Cerebellar nuclear complex (tissue), 1 donor: ENCODE results near the gene EMC6.

ENCODE experiments used
- DNase-seq, 2 experiments: peaks; one replicate each; lab custom pipeline; 2025; lab: John Stamatoyannopoulos, UW

EMC6 gene

DNA sequence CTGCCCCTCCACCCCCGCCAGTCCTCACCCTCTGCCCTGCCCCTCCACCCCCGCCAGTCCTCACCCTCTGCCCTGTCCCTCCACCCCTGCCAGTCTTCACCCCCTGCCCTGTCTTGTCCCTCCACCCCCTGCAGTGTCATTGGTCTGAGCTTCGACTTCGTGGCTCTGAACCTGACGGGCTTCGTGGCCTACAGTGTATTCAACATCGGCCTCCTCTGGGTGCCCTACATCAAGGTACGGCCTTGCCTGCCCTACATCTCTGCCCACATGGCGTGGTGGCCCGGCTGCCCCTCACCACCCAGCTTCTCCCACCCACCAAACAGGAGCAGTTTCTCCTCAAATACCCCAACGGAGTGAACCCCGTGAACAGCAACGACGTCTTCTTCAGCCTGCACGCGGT, 12.3 kb upstream of the EMC6 start:
- DNase-seq, result no peak

- DNase-seq, result no peak
Measured at GRCh38 chr17:3656755-3657587, 11.6 kb upstream of the EMC6 start.

DNA sequence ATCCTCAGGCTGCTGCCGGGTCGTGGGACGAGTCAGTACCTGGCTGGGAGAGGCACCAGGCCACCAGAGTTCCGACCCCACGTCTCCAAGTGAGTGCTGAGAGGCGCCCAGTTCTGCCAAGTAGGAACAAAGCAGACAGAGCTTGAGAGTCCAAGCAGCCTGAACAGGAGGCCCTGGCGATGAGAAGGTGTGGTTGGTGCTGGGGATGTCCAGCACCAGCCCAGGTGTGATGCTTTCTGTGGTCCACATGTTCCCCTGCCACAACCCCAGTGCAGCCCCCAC, 11.1 kb upstream of the EMC6 start:
- DNase-seq, result no peak

DNA sequence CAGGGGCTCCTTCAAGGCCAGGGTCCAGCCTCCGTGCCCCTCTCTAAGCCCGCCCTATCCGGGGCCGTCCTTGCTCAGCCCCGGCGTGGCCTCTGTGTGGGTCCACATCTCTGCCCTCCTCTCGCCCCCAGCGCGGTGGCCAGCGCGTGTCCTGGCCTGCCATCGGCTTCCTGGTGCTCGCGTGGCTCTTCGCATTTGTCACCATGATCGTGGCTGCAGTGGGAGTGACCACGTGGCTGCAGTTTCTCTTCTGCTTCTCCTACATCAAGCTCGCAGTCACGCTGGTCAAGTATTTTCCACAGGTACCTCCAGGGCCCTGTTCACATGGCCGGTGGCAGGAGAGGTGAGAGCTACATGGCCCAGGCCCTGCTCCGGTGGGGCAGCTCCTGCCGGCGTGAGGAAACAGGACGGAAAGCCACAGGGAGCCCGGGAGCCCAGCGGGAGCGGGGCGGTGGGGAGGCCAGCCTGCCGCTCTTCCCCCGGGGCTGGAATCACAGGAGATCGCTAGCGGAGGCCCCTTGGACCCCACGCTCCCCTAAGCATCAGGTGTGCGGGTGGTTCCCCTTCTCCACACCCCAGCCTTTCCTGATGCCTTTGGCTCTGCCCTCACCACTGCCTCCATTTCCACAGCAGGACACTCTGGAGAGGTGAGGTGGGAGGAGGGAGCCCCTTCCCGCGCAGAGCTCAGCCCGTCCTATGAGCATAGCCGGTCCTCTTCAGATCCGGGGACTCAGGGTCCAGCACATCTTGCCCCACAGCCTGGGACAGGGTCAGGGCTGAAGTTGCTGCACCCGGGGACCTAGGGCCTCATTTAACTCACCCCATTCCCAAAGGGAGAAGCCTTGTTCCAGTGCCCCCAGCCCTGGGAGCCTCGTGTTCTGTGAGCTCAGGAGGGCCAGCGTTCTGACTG, 10.5 kb upstream of the EMC6 start:
- no peak for DNase-seq

DNA sequence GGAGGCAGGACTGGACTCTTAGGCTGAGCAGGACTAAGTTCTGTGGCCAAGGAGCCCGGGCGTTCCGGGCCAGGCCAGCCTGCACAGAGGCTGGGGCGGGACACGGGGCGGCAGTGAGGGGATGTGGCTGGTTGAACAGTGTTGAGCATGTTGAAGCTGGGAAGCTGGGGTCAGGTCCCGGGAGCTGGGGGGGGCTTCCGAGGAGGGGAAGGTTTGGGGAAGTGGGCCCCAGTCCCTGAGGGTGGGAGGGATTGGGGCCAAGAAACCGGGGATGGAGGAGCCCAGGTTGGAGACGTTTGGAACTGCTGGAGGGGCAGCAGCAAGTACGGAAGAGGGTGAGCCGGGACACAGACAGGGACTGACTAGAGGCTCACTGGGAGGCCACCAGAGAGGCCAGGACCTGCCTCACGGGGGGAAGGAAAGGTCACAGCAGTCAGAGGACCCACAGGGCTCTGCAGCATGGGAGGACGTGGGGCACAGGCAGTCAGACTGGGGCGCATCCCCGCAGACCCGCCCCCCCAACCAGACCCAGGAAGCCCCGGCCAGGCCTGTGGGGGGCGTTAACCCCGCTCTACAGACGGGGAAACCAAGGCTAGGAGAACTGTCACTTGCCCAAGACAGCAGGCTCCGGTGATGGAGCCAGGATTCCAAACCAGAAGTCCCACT, 9.7 kb upstream of the EMC6 start:
- DNase-seq, result no peak

GRCh38 chr17:3659541-3660111, 9.0 kb upstream of the EMC6 start:
- no peak for DNase-seq

GRCh38 chr17:3660311-3660891, 8.2 kb upstream of the EMC6 start:
- no peak for DNase-seq

DNA sequence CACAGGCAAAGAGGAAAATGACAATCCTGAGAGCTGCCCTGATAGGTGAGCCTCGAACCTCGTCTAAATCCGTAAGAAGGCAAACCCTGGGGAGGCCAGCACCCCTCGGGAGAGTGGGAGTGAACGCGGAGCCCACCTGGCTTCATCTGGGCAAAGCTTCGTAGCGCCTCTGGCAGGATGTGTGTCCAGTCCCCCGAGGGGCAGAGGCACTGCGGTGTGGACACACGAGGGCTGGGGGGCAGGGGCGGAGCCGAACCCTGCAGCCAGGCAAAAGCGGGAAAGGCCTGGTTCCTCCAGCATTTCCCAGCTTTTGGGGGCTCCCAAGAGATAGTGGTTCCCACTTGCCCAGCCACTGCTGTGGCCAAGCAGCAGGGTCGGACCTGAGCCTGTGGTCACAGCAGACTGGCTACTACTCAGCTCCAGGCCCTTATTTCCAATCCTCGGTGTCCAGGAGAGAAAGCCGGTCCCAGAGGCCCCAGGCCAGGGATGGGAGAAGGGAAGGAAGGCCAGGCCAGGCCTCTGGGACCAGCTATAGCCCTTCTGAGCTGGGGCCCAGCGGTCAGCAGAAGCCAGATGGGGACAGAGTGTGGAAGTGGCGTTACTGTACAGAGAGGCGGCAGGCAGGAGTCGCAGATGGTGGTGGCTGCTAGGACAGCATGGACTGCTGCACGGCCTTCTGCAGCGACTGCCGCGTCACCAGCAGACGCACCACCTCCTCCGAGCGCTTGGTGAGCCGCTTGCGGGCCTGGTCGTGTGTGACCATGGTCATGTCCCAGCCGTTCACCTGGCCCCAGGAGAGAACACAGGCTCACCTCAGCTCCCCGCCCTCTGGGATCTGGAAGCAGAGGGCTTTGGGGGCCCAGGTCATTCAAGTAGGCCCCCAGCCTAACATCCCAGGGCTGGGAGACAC, 5.3 kb upstream of the EMC6 start:
- DNase-seq, result no peak

DNA sequence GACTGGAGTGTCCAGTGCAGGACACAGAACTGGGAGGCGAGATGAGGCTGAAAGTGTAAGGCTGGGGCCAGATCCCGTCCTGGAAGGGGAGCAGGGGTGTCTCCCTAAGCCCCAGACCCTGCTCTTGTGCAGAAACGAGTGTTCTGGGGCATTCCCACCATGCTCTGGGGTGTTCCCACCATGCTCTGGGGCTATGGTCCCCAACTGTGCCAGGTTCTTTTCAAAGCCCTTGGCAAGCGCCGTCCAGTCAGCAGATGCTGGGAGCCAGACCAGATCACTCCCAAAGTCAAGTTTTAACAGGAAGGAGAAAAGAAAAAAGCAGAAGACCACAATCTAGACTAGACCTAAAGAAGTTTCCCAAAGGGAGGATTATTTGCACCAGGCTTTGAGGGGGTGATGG, 2.8 kb upstream of the EMC6 start:
- no peak for DNase-seq

- DNase-seq, result no peak
Measured at GRCh38 chr17:3666516-3666915, 2.1 kb upstream of the EMC6 start.

GRCh38 chr17:3667366-3668278, 990 bp upstream of the EMC6 start:
- no peak for DNase-seq

- no peak for DNase-seq
Measured at GRCh38 chr17:3669085-3669347, 404 bp downstream of the EMC6 start.

GRCh38 chr17:3669548-3669947, 936 bp downstream of the EMC6 start:
- no peak for DNase-seq

- DNase-seq, result no peak
Measured at GRCh38 chr17:3672571-3672970, 4.0 kb downstream of the EMC6 start.

DNA sequence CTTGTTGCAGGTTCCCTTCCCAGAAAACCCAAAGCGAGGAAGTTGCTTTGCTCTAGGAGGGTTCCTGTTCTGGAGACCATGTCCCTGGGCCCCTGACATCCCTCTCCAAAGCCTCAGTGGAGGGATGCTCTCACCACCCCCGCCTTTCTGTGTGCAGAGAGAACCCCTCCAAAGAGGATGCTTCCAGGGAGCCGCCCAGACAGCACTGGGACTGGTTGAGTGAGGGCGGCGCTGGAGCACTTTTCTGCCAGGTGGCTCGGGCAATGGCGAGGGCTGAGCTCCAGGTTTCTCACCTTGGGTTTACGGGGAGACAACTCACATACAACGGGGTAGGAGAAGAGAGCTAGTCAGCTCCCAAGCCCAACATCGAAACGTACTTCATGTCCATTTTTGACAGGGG, 7.3 kb downstream of the EMC6 start:
- DNase-seq, result no peak

- DNase-seq, result no peak
Measured at GRCh38 chr17:3678095-3678820, 9.6 kb downstream of the EMC6 start.

DNA sequence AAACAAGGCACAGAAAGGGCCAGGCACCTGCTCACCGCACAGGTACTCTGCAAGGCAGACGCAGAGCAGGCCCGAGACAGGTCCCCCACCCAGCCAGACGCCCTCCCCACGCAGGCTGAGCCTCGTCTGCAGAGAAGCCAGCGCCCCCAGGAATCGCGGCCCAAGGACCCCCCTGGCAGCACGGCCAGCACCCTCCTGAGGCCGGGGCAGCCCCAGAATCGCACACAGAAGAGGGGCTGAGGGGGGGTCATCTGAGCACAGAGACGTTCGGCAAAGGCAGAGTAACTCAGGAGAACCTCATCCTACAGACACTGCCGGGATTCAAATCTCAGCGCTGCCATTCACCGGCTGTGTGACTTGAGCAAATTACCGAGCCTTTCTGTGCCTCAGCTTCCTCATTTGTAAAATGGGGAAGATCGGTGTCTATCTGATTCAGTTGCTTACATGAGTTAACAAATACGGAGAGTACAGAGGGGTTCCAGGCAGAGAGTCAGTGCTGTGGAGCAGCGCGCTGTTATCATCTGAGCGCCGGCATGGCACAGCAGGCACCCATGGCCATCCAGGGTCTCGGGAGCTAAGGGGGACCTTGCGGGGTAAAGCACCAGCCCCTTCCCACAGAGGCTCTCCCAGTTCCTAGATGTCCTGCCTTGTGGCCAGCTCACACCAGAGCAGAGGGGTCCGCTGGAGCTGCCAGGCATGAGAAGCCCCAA, 10.4 kb downstream of the EMC6 start:
- DNase-seq, result no peak

DNA sequence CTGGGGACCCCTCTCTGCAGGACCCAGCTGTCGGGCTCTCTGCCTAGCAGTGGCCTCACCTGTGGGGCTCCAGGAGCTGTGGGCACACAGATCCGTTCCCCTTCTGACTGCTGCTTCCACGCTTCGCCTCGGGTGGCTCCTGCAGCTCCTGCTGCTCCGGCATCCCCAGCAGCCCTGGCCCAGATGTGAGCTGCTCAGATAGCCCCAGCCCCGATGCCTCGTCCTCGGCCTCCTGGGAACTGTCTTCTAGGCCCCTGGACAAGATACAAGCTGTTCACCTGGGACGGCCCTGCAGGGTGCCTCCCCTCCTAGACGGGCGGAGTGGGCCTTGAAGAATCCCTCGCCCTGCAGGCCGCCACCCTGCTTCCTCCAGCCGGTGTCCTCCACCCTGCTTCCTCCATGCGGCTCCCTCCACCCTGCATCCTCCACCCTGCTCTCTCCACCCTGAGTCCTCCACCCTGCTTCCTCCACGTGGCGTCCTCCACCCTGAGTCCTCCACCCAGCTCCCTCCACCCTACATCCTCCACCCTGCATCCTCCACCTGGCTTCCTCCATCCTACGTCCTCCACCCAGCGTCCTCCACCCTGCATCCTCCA, 11.0 kb downstream of the EMC6 start:
- DNase-seq, result no peak

GRCh38 chr17:3681057-3681456, 12.4 kb downstream of the EMC6 start:
- no peak for DNase-seq
